GM18499 (cell line): ENCODE results near the gene ABCG1.

Source experiments
- ATAC-seq: cut with Tn5 transposase; IDR thresholded peaks from one replicate; pipeline ENCODE4 v1.9.1; 2021; ENCODE audit warnings: moderate number of reproducible peaks; ENCODE audit not compliant: insufficient read depth, unreplicated experiment

ABCG1 gene

DNA sequence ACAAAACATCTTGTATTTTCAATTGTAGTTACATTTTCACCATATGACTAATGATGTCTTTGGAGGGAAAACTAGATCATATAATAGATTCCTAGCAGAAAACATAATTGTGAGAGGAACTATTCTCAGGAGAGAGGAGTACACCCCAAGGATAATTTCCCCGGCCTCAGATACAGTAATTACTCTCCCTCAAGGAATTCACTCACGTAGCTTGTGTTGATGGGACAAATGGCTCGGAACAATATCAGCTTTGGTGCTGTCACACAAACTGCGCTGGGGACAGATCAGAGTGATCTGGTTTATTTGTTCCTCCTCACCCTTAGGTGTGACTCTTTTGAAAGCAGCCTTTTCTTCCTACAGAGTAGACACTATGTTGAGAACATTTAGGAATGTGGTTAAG lies 11.2 kb downstream of the ABCG1 start:
- no peak for ATAC-seq

- no peak for ATAC-seq
These were observed 11.7 kb downstream of the ABCG1 start for GRCh38 chr21:42230636-42231035.

GRCh38 chr21:42231756-42232155 lies 12.8 kb downstream of the ABCG1 start:
- ATAC-seq = no peak

- ATAC-seq = no peak
These were observed 13.4 kb downstream of the ABCG1 start for GRCh38 chr21:42232176-42232825.

GRCh38 chr21:42233067-42233961 lies 14.4 kb downstream of the ABCG1 start:
- no peak for ATAC-seq

GRCh38 chr21:42234041-42234440 lies 15.1 kb downstream of the ABCG1 start:
- ATAC-seq = no peak

DNA sequence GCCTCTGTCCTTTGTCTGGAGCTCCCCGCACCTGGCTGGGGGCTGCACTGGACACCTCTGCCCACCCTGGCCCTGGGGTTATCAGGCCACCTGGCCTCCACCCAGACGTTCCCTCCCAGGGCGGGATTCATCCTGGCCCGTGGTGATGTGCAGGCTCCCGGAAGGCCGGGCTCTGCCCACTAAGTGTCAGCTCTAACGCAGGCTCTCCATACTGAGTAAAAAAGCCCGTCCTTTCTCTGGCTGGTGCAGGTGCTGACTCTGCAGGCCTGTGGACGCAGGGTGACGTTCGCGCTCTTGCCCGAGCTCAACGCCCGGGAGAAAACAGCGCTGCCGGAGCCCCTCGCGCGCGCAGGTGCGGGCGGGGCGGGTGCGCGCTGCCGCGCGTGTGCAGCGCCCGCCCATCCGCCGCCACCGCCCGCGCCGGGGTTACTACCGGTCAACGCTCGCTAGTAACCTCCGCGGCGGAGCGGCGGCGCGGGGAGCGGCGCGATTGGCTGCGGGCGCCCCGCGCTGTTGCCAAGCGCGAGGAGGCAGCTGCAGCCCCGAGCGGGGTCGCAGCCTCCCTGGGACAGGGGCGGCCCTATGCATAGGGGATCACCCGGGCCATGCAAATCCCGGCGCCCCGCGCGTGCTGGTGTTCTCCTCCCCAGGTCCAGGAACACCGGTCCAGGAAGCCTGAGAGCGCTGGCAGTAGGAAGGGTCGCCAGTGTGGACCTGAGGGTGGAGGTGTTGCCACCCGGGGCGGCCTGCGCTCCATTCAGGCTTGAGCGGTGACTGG lies 15.7 kb downstream of the ABCG1 start:
- no peak for ATAC-seq

- no peak for ATAC-seq
These were observed 16.7 kb downstream of the ABCG1 start for GRCh38 chr21:42235593-42235992.

GRCh38 chr21:42236014-42236413 lies 17.1 kb downstream of the ABCG1 start:
- no peak for ATAC-seq

DNA sequence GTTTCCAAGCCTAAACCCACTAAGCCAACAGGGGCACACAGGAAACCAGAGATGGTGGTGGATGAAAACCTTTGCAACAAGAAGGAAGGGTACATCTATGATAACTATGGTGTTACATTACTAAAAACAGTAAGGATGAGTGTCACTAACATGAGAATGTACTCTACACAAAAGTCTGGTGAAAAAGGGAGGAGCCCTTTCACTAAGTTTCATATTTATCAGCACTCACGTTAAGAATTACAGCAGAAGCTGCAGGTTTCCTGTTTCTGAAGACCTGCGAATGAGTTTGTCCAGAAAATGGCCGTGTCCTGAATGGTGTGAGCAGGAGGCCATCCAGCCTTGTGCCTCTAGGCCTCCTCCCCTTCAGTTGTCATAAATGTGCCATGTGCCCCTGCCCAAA lies 17.8 kb downstream of the ABCG1 start:
- ATAC-seq = no peak

DNA sequence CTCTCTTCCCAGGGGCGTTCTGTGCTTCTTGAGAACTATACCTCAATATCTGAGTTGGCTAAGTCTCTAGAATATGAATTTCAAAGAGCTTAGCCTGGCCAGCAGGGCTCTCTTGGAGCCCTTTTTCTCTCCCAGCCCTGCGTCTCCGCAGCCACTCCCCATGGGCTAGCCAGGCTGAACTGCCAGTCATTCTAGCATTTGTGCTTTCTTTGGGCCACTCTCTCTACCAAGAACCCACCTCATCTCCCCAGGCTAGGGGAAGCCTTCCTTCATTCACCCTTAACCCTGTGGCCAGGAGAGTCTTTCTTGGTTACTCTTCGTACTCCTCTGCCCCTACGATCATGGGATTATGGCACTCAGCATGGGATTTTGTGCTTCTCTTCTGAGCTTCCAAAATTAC lies 18.2 kb downstream of the ABCG1 start:
- no peak for ATAC-seq

GRCh38 chr21:42237577-42237976 lies 18.6 kb downstream of the ABCG1 start:
- ATAC-seq = no peak

DNA sequence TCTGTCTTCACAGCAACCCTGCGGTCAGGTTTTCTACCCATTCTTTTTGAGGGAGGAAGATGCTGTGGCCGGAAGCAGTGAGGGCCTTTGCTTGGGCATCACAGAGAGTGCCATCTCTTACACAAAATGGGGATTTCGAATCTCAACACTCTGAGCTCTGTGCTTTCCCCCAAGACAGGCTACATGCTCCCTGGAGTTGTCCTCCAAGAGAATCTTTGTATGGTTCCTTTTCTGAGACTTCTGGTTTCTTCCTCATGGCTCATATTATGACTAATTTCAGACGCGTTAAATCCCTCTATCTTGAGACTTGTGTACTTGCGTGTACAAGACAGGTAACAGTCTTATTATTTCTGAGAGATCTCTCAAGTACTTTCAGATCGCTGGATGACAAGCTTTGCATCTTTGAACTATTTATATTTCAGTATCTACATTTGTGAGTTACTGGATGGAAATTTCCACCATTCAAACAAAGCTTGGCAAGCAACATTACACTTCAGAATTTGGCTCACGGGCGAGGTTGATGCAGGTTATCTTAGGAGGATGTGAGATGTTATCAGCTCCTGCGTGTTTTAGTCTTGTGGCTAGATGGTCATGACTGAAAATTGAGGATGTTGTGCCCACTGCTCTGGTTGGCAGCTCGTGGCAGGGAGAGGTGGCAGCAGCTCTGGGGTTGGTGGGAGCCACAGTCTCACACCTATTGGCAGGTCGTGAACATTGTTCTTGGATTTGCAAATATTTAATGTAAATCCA lies 19.4 kb downstream of the ABCG1 start:
- ATAC-seq = no peak

- ATAC-seq = no peak
These were observed 20.6 kb downstream of the ABCG1 start for GRCh38 chr21:42239556-42239955.

- ATAC-seq = no peak
These were observed 21.0 kb downstream of the ABCG1 start for GRCh38 chr21:42239973-42240372.

DNA sequence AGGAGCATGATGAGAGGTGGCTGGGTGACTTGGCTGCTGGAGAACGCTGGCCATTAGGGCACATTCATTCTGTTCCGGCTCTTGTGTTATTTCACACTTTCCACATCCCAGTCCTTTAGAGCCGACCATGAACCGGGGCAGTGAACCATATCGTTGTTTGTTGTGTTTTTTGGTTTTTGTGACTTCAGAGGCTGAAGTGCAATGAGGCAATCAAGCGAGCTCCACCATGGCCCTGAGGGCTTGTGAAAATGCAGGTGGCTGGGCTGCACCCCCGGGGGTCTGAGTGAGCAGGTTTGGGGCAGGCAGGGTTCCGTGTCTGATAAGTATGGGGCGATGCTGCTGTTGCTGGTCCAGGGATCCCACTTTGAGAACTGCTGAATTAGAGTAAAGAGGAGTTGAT lies 23.7 kb downstream of the ABCG1 start:
- ATAC-seq = no peak

DNA sequence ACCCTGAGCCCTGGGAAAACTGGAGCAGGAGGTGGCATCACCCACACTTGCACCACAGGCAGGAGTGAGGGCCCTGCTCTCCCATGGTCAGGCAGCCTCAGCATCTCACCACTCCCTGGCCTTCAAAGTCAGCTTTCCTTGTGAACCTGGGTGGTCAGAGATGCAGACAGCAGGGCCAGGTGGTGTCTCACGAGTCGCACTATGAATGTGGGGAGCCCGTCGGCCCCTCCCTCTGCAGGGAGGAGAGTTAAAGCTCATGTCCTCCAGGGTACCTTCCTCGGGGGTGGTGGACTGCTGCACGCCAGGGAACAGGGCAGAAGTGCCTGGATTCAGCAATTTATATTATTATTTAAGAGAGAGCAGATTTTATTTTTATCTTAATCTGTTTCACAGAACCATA lies 24.1 kb downstream of the ABCG1 start:
- no peak for ATAC-seq

DNA sequence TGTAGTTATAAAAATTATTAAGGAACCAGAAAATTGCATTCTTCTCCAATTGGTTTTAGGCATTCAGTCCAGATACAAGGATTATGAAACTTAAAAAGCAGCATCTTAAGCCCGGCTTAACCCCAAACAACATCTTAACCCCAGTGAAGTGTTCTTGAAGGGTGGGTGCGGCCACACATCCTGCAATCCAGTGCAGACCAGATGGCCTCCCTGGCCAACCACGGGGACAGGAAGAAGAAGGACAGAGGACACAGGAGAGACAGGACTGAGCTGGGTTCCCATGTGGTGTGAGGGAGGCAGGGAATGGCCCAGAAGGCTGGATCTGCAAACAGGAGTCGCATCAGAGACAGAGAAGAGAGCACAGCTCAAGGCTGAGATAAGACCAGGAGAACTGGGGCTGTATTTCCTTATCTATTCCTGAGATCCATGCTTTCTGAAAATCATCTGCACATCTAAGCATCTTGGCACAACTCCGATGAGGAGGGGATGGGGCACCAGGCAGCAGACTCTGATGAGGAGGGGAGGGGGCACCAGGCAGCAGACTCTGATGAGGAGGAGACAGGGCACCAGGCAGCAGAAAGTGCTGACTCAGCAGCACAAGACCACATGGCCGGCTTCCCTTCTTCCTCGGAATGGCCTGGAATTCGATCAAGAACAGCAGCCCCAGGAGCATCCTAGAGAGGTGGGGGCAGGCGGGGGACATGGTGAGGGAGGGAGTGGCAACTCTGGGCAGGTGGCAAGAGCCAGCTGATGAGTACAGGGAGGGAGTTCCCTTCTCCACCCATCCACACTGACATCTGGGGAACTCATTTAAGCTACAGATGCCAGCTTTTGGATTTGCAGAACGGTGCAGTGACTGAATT lies 26.6 kb downstream of the ABCG1 start:
- ATAC-seq = no peak

DNA sequence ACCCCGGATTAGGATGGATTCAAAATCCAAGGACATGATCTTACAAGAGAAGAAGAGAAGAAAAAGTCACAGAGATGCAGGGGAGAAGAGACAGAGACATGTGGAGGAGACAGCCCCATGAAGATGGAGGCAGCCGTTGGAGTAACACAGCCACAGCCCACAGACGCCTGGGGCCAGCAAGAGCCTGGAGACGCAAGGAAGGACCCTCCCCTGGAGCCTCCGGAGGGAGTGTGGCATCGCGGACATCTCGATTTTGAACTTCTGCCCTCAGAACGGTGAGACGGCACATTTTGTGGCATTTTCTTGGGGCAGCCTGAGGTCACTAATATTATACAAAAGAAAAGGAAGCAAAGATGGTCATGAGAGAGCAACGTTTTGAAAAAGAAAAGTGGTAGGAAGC lies 28.8 kb downstream of the ABCG1 start:
- no peak for ATAC-seq
